Activated naive CD8-positive, alpha-beta T cell treated with anti-CD3 and anti-CD28 coated beads, Interleukin-2, amount 10 ng/mL, durations not matched to agents 7 days and 5 days (primary cell): Measurements from ENCODE around the gene MTUS2. TPM values are rescaled to one million over a fixed set of nuclear protein-coding genes. Genes with fewer than 3 reads are reported as not detected.

ENCODE experiments used
- ATAC-seq: fragments of 150-1000 bp; cut with Tn5 transposase; one replicate; pipeline ENCODE4 v1.10.0; 2021; ENCODE audit warnings: low read depth, moderate library complexity
- POLR2A ChIA-PET: fragments of 350-600 bp; sonication (Branson Sonifier 250); formaldehyde crosslinking; loops from one replicate; lab custom pipeline; 2021; ENCODE audit warnings: antibody characterized with exemption; lab: Charles Lee
- DNase-seq: peaks from one replicate; pipeline ENCODE4 v3.0.0; 2021
- H3K27ac Mint-ChIP-seq: one replicate; pipeline ENCODE4 v1.8.0; 2022; ENCODE audit warnings: mild to moderate bottlenecking, mixed read lengths
- H3K27me3 Mint-ChIP-seq: one replicate; pipeline ENCODE4 v1.8.0; 2022; ENCODE audit warnings: mild to moderate bottlenecking, moderate library complexity, mixed read lengths
- H3K36me3 Mint-ChIP-seq: one replicate; pipeline ENCODE4 v1.8.0; 2021; ENCODE audit warnings: mild to moderate bottlenecking, mixed read lengths
- H3K4me1 Mint-ChIP-seq: one replicate; pipeline ENCODE4 v1.8.0; 2021; ENCODE audit warnings: mixed read lengths
- H3K4me3 Mint-ChIP-seq: one replicate; pipeline ENCODE4 v1.8.0; 2022; ENCODE audit warnings: mild to moderate bottlenecking, moderate library complexity, mixed read lengths
- H3K9me3 Mint-ChIP-seq: one replicate; pipeline ENCODE4 v1.8.0; 2021; ENCODE audit warnings: mixed read lengths
- total RNA-seq, 2 experiments: library from RNA; stranded (reverse); gene quantifications; one replicate each; pipeline ENCODE4 v1.2.3, GENCODE V29; 2021

MTUS2 gene
- total RNA-seq, 2 experiments from 2014 or later, result not detected

GRCh38 chr13:29551214-29551613, 731.1 kb downstream of the MTUS2 start:
- ATAC-seq (no peak), DNase-seq (no peak)
- Mint-ChIP-seq H3K4me1 (peaks cover 2% of the 10 kb centered on the region), H3K9me3 (no peaks in the 10 kb centered on the region), H3K4me3 (no peak overlapping the region), H3K27me3 (no peaks in the 10 kb centered on the region), H3K27ac (peak overlapping the region; percentile 60), H3K36me3 (peaks cover 14% of the 10 kb centered on the region)
- POLR2A ChIA-PET, result no interaction called here

Other genes starting within 250 kb of the MTUS2 start
- 10 to 100 TPM; 55.4 to 59.3 TPM for gene POMP, start 161.2 kb upstream of the MTUS2 start, total RNA-seq
- gene SLC46A3, start 101.4 kb upstream of the MTUS2 start, total RNA-seq, result 10 to 100 TPM; 14.2 to 16.7 TPM